SKM-1 (cell line): Measurements from ENCODE around the gene ZFP69.

Experiments
- DNase-seq: peaks from one replicate; lab custom pipeline; 2025; ENCODE audit not compliant: unreplicated experiment; lab: John Stamatoyannopoulos, UW

ZFP69 gene

DNA sequence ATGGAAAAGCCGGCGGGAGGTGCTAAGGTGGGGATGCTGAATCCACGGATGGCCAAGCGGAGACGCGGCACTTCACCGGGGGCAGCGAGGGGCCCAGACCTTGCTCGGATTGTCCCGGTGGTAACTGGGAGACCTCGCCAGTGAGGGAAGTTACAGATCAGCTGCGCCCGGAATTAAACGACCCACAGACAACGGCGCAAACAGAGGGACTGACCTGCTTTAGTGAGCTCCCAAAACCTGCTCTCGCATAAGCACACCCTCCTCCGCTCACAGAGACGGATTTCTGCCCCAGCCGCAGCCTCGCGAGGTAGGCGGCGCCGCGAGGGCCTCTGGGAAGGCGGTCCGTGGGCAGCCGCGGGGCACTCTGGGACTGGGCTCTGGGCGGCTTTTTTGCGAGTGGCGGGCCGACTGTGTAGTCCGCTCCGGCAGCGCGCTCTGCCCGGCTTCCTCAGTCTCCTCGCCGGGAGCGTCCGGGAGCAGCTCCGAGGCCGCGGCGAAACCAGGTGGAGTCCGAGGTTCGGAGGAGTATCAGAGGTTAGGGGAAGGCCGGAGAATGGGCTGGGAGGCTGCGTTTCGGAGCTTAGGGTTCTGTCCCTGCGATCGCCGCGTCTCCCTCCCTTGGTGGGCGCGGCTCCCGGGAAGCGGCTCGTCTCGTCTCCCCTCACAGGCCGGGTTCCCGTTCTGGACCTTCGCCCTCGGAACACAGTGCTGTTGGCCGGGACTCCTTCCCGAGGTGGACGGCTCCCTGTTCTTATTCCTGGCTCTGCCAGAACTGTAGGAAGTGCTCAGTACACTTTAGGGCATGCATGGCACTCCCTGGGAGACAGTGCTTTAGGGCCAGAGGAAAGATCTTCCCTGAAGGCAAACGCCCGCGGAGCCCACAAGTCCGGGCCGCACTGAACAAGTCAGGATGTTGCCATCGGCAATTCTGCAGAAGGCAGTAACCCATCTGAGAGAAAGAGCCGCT lies 31.6 kb downstream of the ZFP69 start, which contains the start of gene EXO5:
Gene EXO5 (plus strand): TSS at position 393 of the 967 bp plus-strand sequence. CDS start 5,778 bp downstream, outside the sequence.
- DNase-seq, result peak; percentile 57

DNA sequence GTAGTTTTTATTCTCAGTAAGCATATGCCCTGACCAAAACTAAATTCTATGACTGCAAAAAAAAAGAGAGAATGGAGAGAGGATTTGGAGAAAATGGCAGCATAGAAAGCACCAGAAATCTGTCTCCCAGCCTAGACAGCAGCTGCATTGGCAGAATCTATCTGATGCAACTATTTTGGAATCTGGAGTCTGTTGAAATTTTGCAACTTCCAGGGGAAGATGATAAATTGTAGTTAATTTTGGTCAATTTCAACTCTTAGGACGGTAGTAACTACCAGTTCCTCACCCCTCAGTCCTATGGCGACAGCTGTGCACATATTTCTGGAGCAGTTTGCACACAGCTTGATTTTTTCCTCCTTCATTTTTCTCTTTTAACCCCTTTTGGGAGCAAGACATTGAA lies 42.4 kb downstream of the ZFP69 start:
- no peak for DNase-seq

DNA sequence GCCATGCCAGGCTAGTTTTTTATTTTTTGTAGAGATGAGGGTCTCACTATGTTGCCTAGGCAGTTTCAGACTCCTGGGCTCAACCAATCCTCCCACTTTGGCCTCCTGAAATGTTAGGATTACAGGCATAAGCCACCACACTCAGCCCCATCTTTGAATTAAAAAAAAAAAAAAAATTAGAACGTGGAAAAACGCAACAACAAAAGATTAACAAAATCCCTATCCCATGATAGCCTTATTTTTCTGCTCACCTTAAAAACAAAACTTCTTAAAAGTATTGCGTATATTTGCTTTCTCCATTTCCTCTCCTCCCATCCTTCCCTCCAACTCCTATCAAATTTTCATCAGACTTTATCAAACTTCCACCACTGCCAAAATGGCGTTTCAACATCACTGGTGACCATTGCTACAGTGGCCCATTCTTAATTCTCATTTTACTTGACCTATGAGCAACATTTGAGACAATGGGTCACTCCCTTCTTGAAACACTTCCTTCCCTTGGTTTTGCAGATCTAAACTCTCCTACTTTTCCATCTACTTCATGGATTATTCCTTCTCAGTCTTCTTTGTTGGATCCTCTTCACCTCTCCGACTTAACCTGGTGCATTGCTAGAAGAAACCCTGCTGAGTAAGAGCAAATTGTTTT lies 53.8 kb downstream of the ZFP69 start:
- no peak for DNase-seq

DNA sequence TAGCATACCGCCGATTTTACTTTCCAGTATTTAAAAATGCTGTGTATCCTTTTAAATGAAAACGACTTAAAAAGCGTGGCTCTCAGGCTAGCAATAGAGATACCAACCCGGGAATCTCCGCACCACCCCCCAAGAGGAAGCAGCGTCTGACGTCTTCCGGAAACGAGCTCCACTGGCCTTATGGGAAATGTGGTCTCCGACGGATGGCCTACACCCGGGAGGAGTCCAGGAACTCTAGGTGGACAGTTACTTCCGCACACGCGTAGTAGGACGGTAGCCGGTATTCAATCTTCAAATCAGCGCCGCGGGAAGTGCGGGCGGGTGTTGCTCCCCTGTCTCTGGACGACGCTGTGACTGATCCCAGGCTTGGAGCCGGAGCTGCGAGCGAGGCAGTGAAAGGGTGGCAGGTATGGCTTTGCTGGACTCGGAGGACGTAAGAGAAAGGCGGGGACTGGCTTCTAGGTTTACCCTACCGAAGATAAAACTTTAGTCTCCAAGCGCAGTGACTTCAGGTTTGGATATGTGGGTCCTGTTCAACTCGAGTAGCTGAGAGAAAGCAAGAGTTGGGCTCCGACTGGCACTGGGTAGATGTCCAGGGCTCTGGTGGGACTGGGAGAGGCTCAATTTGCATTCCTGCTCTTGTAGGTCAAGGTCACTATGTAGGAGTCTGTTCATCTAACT lies 54.4 kb downstream of the ZFP69 start, which contains the start of gene ZNF684:
Gene ZNF684 (plus strand): TSS at position 257 of the 681 bp plus-strand sequence. CDS start 1,530 bp downstream, outside the sequence.
- DNase-seq, result peak; percentile 94

DNA sequence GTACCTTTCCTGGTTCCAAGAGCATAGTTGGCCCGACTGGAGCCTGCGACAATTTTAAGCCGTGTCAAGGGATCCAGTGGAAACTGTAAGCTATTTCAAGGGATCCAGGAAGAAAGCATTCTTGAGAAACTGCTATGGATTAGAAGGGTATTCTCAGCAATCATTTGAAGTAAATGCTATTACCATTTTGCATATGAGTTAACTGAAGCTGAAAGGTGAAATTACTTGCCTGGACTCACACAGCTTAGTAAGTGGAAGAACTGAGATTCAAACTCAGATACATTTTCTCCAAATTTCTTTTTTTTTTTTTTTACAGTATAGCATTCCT lies 54.9 kb downstream of the ZFP69 start:
- DNase-seq, result no peak

DNA sequence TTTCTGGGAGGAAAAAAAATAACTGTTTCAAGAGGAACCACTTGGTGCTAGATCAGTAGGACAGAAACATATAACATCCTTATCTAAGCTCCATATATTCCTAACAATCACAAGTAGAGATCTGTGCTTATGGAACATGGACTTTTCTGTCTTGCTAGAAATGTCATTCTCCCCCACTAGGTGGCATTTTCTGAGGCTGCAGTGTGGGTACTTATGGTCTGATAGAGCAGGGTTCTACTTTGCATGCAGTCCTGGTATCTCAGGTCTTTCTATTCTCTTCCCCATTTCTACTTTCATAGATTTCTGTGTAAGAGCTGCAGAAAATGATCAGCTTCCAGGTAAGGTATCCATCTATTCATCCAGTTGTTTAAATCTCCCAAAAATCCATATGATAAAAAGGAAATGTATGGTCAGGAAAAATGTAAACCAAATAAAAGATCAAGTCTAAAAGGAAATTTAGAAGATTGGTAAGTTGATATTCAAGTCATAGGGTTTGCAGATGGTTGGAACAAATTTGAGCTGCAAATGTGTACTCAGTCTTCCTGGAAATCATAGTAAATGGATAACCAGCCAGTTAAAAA lies 55.8 kb downstream of the ZFP69 start:
- DNase-seq, result peak; percentile 66

DNA sequence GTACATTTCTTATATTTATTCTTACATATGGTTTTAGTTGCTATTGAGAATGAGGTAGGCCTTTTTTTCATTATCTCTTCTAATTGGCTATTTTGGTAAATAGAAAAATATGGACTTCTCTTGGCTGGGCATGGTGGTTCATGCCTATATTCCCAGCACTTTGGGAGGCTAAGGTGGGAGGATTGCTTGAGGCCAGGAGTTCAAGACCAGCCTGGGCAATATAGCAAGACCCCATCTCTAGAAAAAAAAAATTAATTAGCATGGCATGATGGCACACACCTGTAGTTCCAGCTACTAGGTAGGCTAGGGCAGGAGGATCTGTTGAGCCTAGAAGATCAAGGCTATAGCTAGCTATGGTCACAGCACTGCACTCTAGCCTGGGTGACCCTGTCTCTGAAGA lies 57.5 kb downstream of the ZFP69 start:
- no peak for DNase-seq

DNA sequence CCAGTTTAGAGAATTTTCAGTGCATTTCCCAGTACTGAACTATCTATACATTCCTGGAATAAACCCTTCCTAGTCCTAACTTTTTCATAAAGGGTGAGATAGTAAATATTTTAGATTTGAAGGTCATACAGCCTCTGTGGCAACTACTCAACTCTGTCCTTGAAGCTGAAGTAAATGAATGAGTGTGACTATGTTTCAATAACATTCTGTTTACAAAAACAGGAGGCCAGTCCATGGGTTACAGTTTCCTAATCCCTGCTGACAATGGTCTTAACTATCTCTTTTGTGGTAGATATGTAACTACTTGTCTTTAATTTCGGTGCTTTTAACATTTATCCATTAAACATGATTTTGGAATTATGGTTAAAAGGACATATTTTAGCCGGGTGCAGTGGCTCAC lies 58.6 kb downstream of the ZFP69 start:
- DNase-seq, result no peak

DNA sequence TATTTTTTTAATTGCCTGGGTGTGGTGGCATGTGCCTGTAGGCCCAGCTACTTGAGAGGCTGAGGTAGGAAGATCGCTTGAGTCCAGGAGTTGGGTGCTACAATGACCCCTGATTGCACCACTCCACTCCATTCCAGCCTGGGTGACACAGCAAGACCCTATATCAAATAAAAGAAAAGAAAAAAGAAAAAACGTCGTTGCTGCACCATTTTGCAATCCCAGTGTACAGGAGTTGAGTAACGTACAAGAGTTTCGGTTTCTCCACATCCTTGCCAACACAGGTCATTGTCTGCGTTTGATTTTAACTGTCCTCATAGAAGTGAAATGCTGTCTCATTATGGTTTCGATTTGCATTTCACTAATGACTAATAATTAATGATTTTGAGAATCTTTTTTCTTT lies 62.2 kb downstream of the ZFP69 start:
- DNase-seq, result peak; percentile 31
